HG03571 (cell line): ENCODE data around the gene BTBD7.

Experiments used
- ATAC-seq: cut with Tn5 transposase; IDR thresholded peaks from one replicate; pipeline ENCODE4 v1.9.1; 2021; ENCODE audit not compliant: unreplicated experiment

BTBD7 gene

DNA sequence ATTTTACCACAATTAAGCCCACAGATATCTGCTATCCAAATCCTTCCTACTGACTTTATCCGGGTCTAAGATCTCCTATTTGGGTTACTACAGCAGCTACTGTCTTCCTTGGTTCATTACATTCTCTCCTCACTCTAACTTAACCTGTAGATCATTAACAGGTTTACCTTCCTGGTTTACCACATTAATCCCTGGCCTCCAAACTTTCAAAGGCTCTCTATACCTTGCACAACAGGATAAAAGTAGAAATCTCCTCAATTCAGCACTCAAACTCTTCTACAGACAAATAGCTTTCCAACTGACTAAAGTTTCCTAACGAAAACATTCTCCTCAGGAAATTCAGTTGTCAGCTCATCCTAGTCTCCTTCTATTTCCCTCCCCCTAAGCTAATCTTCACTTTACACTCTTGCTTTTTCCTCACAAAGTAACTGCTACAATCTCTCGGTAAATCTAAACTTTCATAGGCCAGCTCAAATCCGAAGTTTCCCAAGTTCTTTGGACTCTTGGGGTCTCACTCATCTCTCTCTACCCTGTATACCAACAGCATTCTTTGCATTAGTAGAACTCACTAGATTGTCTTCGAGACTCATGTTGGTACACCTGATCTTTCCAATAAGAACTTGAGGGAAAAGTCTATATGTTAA lies 2.7 kb downstream of the BTBD7 start:
- no peak for ATAC-seq

DNA sequence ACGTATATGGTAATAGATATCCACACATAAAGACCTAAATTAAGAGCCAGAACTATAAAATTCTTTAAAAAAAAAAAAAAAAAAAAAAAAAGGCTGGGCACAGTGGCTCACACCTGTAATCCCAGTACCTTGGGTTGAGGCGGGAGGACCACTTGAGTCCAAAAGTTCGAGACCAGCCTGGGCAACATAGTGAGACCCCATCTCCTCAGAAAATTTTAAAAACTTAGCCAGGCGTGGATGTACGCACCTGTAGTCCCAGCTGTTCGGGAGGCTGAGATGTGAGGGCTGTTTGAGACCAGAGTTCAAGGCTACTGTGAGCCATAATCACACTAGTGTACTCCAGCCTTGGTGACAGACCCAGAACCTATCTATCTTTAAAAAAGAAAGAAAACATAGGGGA lies 4.3 kb downstream of the BTBD7 start:
- ATAC-seq, result no peak

DNA sequence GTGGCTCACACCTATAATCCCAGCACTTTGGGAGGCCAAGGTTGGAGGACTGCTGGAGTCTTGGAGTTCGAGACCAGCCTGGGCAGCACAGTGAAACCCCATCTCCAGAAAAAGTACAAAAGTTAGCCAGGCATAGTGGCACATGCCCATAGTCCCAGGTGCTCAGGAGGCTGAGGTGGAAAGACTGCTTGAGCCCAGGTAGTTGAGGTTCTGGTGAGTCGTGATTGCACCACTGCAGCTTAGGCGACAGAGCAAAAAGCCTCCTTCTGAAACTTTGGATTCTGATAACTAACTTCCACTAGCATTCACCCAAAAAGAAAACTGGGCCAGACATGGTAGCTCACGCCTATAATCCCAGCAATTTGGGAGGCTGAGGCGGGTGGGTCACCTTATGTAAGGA lies 6.6 kb downstream of the BTBD7 start:
- no peak for ATAC-seq

DNA sequence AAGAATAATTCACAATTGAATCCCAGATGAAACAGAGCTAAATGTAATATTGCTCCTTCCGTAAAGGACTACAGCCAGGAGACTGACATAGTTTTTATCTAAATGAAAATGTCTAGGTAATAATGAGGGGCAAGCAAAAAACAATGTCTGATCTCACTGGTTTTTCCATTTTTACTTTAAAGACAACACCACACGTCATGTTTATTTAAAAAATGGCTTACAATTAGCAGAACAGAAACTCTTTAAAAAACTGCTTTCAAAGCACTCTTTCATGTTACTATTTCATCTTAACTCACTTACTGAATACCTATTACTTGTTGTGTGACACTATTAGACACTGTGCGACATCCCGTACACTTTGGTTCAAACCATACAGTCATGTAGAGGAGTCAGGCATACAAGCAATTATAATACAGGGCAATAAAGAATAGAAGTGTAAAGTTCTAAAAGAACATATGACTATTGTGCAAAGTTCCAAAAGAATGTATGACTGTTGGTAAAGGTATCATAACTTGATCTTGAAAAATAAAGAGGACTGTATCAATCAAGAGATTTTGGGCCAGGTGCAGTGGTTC lies 9.1 kb downstream of the BTBD7 start:
- no peak for ATAC-seq

DNA sequence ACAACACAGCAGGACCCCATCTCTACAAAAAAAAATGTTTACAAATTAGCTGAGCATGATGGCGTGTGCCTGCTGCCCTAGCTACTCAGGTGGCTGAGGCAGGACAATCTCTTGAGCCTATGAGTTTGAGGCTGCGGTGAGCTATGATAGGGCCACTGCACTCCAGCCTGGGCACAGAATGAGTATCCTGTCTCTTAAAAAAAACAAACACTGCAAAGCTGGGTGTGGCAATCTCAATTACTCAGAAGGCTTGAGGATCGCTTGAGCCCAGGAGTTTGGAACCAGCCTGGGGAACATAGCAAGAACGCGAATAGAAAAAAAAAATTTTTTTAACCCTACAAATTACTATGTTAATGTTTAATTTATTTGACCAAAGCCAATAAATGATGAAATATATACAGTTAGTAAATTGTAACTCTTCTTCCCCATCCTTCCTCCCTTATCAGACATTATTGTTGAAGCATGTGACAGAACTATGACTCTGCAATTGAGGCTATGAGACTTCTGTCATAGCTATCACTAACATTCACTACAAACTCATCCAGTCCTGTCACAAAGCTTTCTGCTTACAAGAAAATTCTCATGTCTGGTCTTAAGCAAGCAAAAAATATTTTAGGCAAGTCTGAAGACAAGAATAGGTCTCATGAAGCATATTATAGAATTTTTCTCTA lies 9.8 kb downstream of the BTBD7 start:
- no peak for ATAC-seq

DNA sequence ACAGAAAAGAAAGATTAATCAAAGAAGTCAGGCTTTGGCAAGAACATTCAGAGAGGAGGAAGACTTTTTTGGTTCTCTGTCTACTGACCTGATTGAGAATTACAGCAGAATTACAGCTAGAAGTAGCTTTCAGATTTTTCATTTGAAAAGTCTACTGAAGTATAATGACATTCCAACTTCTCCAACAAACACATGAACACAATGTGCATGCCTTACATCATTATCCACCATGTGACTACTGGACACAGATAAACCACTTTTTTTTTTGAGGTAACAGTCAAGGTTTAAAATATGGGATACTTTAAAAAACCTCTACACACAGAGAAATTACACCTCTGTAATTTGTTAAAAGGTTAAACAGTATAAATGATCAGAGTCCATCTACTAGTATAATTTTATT lies 12.3 kb downstream of the BTBD7 start:
- no peak for ATAC-seq

DNA sequence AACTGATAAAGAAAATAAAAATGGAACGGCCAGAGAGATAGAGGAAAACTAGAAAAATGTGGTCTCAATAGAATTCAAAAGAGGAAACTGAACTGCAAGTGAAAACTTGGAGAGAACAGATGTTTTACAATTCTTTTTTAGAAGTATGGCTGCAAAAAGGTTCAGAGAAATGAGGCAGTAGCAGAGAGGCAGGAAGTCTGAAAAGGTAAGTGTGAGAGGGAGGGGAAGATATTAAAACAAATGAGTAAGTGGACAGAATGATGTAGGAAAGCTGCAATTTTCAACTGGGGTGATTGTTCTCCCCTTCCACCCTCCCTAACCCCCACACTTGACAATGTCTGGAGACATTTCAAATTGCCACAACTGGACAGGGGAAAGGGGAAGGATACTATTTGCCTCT lies 12.9 kb downstream of the BTBD7 start:
- peak; percentile 53 for ATAC-seq

DNA sequence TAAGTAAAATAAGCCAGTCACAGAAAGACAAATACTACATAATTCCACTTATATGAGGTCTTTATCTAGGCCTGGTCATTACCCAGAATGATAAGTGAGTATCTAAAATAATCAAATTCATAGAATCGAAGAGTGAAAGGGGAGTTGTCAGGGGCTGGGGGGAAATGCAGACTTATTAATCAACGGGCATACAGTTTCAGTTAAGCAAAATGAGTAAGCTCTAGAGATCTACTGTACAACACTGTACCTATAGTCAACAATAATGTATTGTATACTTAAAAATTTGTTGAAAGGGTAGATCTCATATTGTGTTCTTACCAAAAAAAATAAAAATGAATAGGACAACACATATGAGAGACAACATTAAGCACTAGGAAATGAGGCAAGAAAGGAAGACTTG lies 13.3 kb downstream of the BTBD7 start:
- no peak for ATAC-seq

DNA sequence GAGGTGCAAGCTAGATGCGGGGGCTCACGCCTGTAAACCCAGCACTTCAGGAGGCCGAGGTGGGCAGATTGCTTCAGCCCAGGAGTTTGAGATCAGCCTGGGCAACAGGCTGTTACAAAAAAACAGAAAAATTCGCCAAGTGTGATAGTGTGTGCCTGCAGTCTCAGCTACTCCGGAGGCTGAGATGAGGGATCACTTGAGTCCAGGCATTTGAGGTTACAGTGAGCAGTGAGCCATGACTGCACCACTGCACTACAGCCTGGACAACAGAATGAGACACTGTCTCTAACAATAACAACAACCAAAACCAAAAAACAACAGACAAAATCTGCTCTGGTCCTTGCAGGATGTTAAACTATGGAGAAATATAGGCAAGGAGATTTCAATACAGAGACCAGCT lies 13.9 kb downstream of the BTBD7 start:
- no peak for ATAC-seq

DNA sequence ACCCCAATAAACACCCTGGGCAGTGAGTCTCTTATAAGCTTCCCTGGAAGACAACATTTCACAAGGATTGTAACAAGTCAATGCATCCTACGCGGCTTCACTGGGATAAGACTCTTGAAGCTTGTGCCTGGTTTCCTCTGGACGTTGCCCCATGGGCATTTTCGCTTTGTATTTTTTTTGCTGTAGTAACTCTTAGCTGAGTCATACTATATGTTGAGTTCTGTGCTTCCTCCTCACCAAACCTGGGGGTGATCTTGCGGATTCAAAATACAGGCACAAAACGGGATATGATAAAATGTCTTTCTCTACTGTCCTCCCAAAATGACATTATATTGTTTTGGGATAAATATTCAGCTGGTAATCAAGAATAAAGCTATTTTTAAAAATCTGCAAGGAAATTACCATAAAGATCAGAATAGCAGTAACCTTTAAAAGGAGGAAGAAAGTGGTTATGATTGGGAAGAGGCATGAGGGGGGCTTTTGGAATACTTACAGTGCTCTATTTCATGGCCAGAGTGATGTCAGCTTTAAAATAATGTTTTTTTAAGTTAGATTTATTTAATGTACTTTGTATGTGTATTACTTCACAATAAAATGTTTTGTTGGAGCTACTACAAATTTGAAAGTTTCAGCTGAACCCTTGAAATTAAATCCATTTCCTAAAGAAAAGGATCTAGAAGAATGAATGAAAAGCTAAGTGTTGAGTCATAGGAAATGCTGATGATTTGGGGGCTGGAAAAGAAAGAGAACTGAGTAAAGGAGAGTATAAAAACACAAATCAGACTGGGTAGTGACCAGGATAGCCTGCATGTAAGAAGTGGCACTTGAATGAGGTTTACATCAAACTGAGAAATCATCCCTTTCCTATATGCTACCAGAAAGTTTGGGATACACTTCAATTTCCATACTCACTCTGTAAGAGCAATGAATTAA lies 14.7 kb downstream of the BTBD7 start:
- no peak for ATAC-seq

DNA sequence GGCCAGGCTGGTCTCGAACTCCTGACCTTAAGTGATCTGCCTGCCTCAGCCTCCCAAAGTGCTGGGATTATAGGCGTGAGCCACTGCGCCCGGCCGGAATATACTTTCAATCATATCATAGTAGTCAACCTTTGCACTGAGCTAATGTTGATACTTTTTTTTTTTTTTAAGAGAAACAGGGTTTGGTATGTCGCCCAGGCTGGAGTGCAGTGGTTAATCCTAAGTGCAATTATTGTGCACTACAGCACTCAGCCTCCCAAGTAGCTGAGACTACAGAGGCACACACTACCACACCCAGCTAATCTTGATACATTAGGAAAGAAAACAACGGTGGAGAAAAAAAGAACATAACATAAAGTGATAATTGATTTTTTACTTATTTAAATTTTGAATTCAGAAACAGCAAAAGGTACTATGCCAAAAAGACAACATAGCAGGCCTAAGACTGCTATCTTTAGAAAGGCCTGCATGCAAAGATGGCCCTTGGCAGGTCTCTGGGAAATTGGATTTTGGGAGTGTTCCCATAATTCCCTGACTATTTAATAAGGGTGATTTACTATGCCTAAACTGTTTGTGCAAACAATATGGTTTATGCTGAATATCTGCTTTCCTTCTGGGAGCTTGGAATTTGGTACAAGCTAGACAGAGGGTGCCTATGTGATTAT lies 15.5 kb downstream of the BTBD7 start:
- no peak for ATAC-seq

DNA sequence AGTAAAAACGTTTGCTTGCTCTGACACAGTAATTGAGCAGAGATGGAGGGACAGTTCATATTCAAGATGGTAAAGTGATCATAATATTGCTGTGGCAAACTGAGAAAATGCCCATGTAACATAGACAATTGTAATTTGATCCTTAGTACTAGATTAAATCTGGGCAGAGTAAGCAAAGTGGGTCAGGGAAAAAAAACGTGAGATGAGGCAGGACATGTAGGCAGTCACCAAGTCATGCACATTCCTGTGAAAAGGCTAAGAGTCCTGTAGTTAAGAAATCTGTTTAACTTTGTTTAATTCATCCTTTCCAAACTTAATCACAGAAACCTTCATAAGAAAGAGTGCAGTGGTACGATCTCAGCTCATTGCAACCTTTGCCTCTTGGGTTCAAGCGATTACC lies 16.1 kb downstream of the BTBD7 start:
- no peak for ATAC-seq

DNA sequence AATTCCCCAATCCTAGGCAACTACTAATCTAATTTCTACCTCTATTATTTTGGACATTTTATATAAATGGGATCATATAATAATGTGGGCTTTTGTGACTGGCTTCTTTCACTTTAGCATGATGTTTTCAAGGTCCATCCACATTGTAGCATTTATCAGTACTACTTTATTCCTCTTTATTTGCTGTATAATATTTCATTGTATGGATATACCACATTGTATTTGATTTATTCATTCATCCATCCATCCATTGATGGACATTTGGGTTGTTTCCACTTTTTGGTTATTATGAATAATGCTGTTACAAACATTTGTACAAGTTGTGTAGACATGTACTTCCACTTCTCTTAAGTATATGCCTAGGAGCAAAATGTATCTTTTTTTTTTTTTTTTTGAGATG lies 17.3 kb downstream of the BTBD7 start:
- ATAC-seq, result no peak

DNA sequence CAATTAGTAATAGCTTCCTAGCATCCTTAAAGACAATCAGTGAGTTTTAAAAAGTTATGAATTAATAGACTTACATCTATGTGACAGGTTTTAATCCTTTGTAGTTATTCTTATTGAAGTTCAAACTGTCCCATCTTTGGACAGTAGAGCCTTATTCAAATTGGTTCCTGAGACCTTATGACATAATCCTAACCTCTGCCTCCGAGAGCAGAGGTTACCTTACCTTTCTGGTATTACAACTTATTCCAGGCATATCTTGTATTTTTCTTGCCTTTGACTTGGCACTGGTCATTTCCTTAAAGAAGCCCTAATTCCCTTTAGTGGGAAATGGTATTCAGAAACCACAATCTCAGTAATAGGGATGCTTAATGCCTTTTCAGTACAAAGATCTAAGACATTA lies 21.8 kb downstream of the BTBD7 start:
- no peak for ATAC-seq

DNA sequence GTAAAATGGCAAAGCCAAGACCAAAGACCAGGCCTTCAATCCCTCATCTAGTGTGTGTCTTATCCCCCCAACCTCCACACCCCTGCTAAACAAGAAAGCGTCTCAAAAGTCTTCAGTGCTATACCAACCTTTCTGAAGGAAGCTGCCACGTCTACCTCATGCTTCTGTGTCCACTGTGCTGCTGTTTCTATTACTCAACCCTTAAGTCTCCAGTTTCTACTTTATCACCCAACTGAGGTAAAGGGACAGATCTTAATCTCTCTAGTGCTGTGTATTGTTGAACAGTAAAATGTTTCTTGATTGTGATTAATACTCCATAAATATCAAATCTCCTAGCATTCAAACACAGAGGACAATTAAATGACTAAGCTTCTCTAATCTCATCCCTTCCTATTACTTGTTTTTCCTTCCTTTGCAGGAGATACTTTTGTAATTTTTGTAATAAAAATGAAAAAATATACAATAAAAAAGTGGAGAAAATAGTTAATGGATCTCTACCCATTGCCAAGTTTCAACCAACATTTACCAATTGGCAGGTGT lies 23.3 kb downstream of the BTBD7 start:
- no peak for ATAC-seq

DNA sequence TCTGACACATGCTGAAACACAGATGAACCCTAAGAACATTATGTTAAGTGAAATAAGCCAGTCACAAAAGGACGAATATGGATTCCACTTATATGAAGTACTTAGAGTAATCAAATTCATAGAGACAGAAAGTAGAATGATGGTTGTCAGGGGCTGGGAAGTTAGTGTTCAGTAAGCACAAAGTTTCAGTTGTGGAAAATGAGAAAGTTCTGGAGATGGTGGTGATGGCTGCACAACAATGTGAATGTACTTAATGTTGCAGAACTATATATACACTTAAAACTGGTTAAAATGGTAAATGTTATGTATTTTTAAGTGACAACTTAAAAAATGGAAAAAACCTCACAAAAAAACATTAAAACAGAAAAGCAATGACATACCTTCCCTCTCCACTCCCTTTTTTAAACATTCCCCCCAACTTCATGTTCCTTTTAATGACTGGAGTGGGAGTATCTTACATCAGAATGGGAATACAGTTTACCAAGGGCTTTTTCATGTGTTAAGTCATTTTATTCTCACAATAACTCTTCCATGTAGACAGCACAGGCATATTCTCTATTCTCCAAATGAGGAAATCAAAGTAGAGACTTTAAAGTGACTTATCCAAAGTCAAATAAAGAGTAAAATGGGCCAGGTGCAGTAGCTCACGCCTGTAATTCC lies 24.0 kb downstream of the BTBD7 start:
- no peak for ATAC-seq

DNA sequence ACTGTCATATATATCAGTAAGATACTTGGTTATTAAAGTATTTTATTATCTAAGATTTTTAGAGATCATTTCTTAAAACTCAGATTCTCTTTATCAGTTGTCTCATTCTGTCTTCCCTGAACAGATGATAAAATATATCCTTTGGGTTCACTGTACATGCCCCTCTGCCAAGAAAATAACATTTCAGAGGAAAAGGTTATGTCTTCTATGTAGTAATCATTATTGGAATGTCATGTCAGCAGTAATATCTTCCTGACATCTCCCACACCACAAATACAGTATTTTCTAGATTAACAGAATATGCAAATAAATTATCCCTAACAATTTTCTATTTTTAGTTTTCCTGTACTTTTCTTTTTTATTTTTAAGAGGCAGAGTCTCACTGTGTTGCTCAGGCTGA lies 26.0 kb downstream of the BTBD7 start:
- ATAC-seq, result no peak

DNA sequence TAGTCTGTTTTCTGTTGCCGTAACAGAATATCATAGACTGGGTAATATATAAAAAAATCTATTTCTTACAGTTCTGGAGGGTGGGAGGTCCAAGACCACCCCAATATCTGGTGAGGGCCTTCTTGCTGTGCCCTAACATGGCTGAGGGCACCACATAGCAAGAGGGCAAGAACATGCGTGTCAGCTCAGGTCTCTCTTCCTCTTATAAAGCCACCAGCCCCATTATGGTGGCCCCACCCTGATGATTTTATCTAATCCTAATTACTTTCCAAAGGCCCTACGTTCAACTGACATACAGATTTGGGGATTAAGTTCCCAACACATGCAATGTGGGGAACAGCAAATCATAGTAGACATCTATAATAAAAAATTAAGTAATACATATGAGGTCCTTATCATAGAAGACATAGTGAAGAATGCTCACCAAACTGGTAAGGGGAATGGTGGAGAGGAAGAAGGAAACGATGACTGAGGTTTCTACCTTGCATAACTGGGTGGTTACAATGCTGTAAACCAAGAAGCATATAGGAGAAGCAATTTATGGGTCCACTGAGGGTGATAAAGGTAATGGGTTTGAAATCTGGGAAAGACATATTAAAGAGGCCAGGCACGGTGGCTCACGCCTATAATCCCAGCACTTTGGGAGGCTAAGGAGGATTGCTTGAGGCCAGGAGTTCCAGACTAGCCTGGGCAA lies 27.0 kb downstream of the BTBD7 start:
- no peak for ATAC-seq

DNA sequence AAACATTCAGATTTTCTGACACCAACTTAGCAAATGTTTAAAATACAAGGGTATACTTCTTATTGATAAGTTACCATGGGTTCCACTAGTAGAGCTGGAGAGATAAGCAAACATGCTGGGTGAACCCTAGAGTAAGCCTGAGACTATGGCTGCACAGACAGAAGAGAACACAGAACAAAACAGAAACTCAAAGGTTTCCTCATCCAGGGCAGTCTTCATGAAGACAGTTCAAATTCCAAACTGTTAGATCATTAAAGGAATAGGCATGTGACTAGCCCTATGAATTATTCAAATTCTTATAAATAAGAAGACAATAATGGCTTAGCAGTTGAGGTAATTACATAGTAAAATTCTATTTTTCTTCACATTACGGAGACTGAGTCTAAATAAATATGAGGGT lies 28.1 kb downstream of the BTBD7 start:
- ATAC-seq, result no peak

DNA sequence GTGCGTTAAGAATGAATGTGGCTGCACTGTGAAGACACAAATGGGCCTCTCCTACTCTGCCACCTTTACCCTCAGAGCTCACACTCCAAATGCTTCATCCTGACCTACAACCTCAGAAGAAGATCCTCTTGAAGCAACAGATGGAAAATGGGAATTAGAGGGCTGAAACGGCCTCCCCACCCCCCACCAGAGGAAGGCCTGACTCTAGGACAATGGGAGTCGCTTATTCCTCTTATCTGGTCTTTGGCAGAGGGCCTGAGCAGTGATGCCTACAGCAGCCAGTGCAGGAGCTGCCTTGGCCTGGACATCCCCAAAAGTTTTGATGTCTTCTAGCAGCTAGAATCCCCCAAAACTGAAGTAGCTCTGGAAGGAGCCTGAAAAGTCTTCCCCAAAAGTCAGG lies 29.2 kb downstream of the BTBD7 start:
- ATAC-seq, result no peak
